A549 (cell line): ENCODE data around the gene PRXL2A. TPM values are rescaled to one million over a fixed set of nuclear protein-coding genes. Genes with fewer than 3 reads are reported as not detected.
"Not testable (repeated sequence)": the region's sequence is repeated elsewhere in the genome, so short reads cannot be mapped to it uniquely, and the experiment has no call there.

Source experiments
- ATAC-seq, 2 experiments: fragments of 200-7000 bp in 1 of 2; fragments of >200 bp in 1 of 2; cut with Nextera tagmentation in 1 of 2; cut with Tn5 transposase in 1 of 2; 3 replicates each; pipeline versions ENCODE4 v1.8.0 to v1.9.1; 2018 to 2020; ENCODE audit warnings: mild to moderate bottlenecking in 1 of 2, moderate library complexity in 1 of 2
- CTCF ChIA-PET: fragments of 300-600 bp; sonication (Branson Sonifier 250); formaldehyde crosslinking; extraction: SDS; loops from one replicate; lab custom pipeline; 2021; ENCODE audit warnings: antibody characterized with exemption, inconsistent platforms; lab: Yijun Ruan, JAX
- POLR2A ChIA-PET: fragments of 350-600 bp; formaldehyde crosslinking; extraction: SDS; loops from one replicate; lab custom pipeline; 2021; ENCODE audit warnings: antibody characterized with exemption, inconsistent platforms; lab: Yijun Ruan, JAX
- DNase-seq, 2 experiments: peaks; one replicate each; pipeline versions ENCODE4 v3.0.0 to v3.0.0-alpha.2; 2011 to 2016; ENCODE audit warnings: low read depth in 1 of 2, low spot score in 1 of 2
- FAIRE-seq: peaks from 2 replicates; lab custom pipeline; 2011; peaks lifted over from hg19 to GRCh38; lab: Jason Lieb, UNC
- H3K27ac ChIP-seq, 2 experiments: fragments of >200 bp; sonication (Bioruptor Twin); formaldehyde crosslinking; 3 replicates each; pipeline ENCODE4 v1.5.1; 2016 to 2017
- H3K4me1 ChIP-seq: fragments of >200 bp; sonication (Bioruptor Twin); formaldehyde crosslinking; 3 replicates; pipeline ENCODE4 v1.6.1; 2016
- H3K4me2 ChIP-seq: fragments of >200 bp; sonication (Bioruptor Twin); formaldehyde crosslinking; 3 replicates; pipeline ENCODE4 v1.6.1; 2016
- H3K4me3 ChIP-seq: fragments of >200 bp; sonication (Bioruptor Twin); formaldehyde crosslinking; 3 replicates; pipeline ENCODE4 v1.5.1; 2016
- H3K9me3 ChIP-seq: fragments of >200 bp; sonication (Bioruptor Twin); formaldehyde crosslinking; 3 replicates; pipeline ENCODE4 v1.6.1; 2016
- BHLHE40 ChIP-seq: IDR thresholded peaks from 2 replicates; pipeline ENCODE4 v1.6.1; 2012; ENCODE audit warnings: low read depth, low read length, inconsistent platforms
- EHMT2 ChIP-seq: fragments of 200-600 bp; sonication (generic); IDR thresholded peaks from 2 replicates; pipeline ENCODE4 v1.6.1; 2016; ENCODE audit warnings: antibody characterized with exemption, low read depth, mild to moderate bottlenecking, moderate library complexity
- ESRRA ChIP-seq: fragments of 150-350 bp; IDR thresholded peaks from 2 replicates; pipeline ENCODE4 v1.6.1; 2014; ENCODE audit warnings: mild to moderate bottlenecking, low read length, borderline replicate concordance
- FOSL2 ChIP-seq, 2 experiments: fragments of 450-650 bp in 1 of 2; fragments of >200 bp in 1 of 2; sonication (Bioruptor Twin) in 1 of 2; formaldehyde crosslinking; IDR thresholded peaks; 2 replicates each; pipeline versions ENCODE4 v1.5.0 to v1.6.1; 2016 to 2020; ENCODE audit warnings: mild to moderate bottlenecking in 1 of 2, moderate library complexity in 1 of 2
- GATA3 ChIP-seq: IDR thresholded peaks from 2 replicates; pipeline ENCODE4 v1.6.1; 2012; ENCODE audit warnings: borderline replicate concordance
- HEYL ChIP-seq: fragments of 250-450 bp; sonication (Bioruptor Pico); IDR thresholded peaks from 2 replicates; pipeline ENCODE4 v1.8.0; 2021; ENCODE audit warnings: mild to moderate bottlenecking, moderate library complexity
- JUNB ChIP-seq: fragments of >200 bp; sonication (Bioruptor Twin); formaldehyde crosslinking; IDR thresholded peaks from 2 replicates; pipeline ENCODE4 v1.6.1; 2016
- MAFK ChIP-seq: fragments of 450-650 bp; IDR thresholded peaks from 2 replicates; pipeline ENCODE4 v1.6.1; 2014; ENCODE audit not compliant: partially characterized antibody
- MAZ ChIP-seq: fragments of 150-350 bp; IDR thresholded peaks from 2 replicates; pipeline ENCODE4 v1.6.1; 2014; ENCODE audit warnings: antibody characterized with exemption, low read depth, low read length, borderline replicate concordance
- NFE2L2 ChIP-seq: fragments of 150-350 bp; conservative IDR thresholded peaks from 2 replicates; pipeline ENCODE4 v1.6.1; 2014; ENCODE audit warnings: low read length
- NPAS2 ChIP-seq: fragments of 250-450 bp; sonication (Bioruptor Pico); IDR thresholded peaks from 2 replicates; pipeline ENCODE4 v1.8.0; 2022; ENCODE audit warnings: mild to moderate bottlenecking, moderate library complexity, borderline replicate concordance
- PBX3 ChIP-seq: IDR thresholded peaks from 2 replicates; pipeline ENCODE4 v1.6.1; 2012
- RAD21 ChIP-seq, 2 experiments: fragments of >200 bp in 1 of 2; sonication (Bioruptor Twin) in 1 of 2; formaldehyde crosslinking in 1 of 2; IDR thresholded peaks in 1 of 2; conservative IDR thresholded peaks in 1 of 2; 2 replicates in 1 of 2; 3 replicates in 1 of 2; pipeline ENCODE4 v1.6.1; 2012 to 2018; ENCODE audit warnings: inconsistent platforms in 1 of 2
- RFX5 ChIP-seq: fragments of 450-650 bp; IDR thresholded peaks from 2 replicates; pipeline ENCODE4 v1.7.1; 2014; ENCODE audit warnings: antibody characterized with exemption, mild to moderate bottlenecking, moderate library complexity
- SREBF2 ChIP-seq: fragments of 450-650 bp; IDR thresholded peaks from 2 replicates; pipeline ENCODE4 v1.6.1; 2014; ENCODE audit warnings: mild to moderate bottlenecking, moderate library complexity
- TFCP2L1 ChIP-seq: fragments of 250-450 bp; sonication (Bioruptor Pico); IDR thresholded peaks from 2 replicates; pipeline ENCODE4 v1.5.0; 2021; ENCODE audit warnings: mild to moderate bottlenecking
- WGBS: methylation state at CpG from one replicate; pipeline ENCODE4 v1.1.6; 2017; ENCODE audit errors: missing lambda C conversion rate; 5-methylcytosine and 5-hydroxymethylcytosine counted together
- polyA plus RNA-seq, 4 experiments: library from polyadenylated mRNA; depleted of rRNA in 3 of 4; stranded (reverse); fragments of >200 nt; fragmentation: RNase III in 1 of 4; extraction: RNeasy Plus Mini Kit Qiagen cat#74134 plus additional on column Dnase treatment in 1 of 4; gene quantifications; 2 replicates in 3 of 4; 3 replicates in 1 of 4; pipeline ENCODE4 v1.2.3, GENCODE V29; 2011 to 2017
- TF ChIP-seq, protein P1 (sequence below): fragments of >200 bp; sonication (Bioruptor Twin); formaldehyde crosslinking; IDR thresholded peaks from 3 replicates; pipeline ENCODE4 v1.6.1; 2016
- TF ChIP-seq, protein P2 (sequence below): fragments of 450-650 bp; IDR thresholded peaks from 2 replicates; pipeline ENCODE4 v1.6.1; 2014; ENCODE audit warnings: antibody characterized with exemption
- TF ChIP-seq, protein P3 (sequence below): IDR thresholded peaks from 2 replicates; pipeline ENCODE4 v1.6.1; 2012

PRXL2A gene
- polyA plus RNA-seq, 2 of the 4 experiments (the other 2 are of a cell fraction) = 55.0 to 59.3 TPM

DNA sequence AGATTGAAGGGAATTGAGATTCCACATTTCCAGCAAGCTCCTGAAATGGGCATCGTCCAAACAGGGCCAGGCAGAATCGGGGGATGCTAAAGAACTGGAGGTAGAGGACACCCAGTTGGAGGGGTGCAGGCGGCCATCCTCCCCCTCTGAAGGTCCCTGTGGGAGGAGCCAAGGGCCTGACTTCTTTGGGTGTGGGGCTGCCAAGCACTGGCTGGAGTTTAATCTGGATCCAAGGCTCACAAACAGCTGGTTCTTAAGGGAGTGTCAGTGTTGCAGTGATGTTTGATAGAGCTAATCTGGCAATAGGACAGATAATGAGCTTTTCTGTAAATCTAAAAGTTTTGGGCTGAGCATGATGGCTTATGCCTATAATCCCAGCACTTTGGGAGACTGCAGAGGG is 66.6 kb downstream of the PRXL2A start (continued):
- no peak for TF ChIP-seq EHMT2
- no peak for TF ChIP-seq MAZ
- no peak for TF ChIP-seq RFX5
- TF ChIP-seq BHLHE40 = no peak

DNA sequence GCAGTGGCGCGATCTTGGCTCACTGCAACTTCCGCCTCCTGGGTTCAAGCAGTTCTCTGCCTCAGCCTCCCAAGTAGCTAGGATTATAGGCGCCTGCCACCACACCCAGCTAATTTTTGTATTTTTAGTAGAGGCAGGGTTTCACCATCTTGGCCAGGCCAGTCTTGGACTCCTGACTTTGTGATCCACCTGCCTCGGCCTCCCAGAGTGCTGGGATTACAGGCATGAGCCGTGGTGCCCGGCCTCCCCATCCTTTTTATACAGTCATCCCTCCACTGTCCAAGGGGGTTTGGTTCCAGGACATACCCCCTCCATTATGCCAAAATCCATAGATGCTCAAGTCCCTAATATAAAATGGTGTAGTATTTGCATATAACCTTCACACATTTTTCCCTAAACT is 67.3 kb downstream of the PRXL2A start:
- H3K4me3 ChIP-seq, FAIRE-seq, DNase-seq, H3K4me2 ChIP-seq, ATAC-seq, H3K9me3 ChIP-seq, POLR2A ChIA-PET: not testable (repeated sequence)
- CTCF ChIA-PET = interaction anchor here (0.8 to 38.6 kb wide), 4 partner anchors 9 to 61 kb away, joined by 3 to 928 read pairs (median 6); no protein-coding TSS in a partner anchor
- 95% methylated on average over 7 of the region's 7 CpGs for WGBS
- peak overlapping the region in 1 of 2 experiments; percentile 86; a peak in 1 of 6 replicates for H3K27ac ChIP-seq
- H3K4me1 ChIP-seq = peaks cover 73% of the 10 kb centered on the region

GRCh38 chr10:80476685-80477084 is 68.3 kb downstream of the PRXL2A start:
- ATAC-seq = no peak
- no peak for FAIRE-seq

DNA sequence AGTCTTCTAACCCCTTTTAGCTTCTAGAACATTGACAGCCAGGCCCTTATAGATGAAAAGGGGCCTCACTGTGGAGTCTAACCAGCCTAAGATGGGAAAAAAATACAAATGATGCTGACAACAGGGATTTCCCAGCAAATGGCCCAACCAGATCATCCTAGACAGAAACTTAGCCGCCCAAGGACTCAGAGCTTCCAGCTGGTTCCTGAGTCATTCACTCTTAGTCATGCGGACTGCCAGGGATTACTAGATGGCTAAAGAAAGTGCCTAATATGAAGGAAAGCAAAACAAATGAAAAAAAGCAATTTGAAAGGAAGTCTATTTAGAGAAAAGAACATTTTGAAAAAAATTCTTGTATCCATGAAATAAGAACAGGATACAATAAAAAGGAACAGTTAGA is 69.5 kb downstream of the PRXL2A start:
- 7% methylated on average over 2 of the region's 2 CpGs for WGBS
- ATAC-seq = peak; percentile 88 to 92
- Histone ChIP-seq H3K4me2 (peak overlapping the region; percentile 28), H3K27ac (peak overlapping the region; percentile 30 to 65; a peak in 4 of 6 replicates), H3K4me1 (peaks cover 51% of the 10 kb centered on the region), H3K9me3 (peaks cover 7% of the 10 kb centered on the region; the same call in 1 of the 3 replicates), H3K4me3 (no peak overlapping the region)
- FAIRE-seq = no peak
- ChIA-PET POLR2A (interaction anchor here (0.9 to 1.0 kb wide), 2 partner anchors 21 to 25 kb away, joined by 3 to 4 read pairs; no protein-coding TSS in a partner anchor), CTCF (interaction anchor here (3.2 to 38.6 kb wide), 2 partner anchors 28 to 33 kb away, joined by 14 to 928 read pairs; no protein-coding TSS in a partner anchor)
- TF ChIP-seq NFE2L2 (no peak), NPAS2 (no peak), RAD21 (conservative IDR thresholded peaks at IDR 0.05 in 1 of 2, IDR thresholded peaks at IDR 0.05 in 1 of 2) (no peak), JUNB (0 out of 2 replicates have a peak, but pooled peaks have one; percentile 48), TFCP2L1 (CRISPR knock-in tag) (no peak), MAFK (peak; percentile 94), SREBF2 (no peak), PBX3 (peak; percentile 67; the same call in 1 of the 2 replicates), FOSL2 (IDR thresholded peaks at IDR 0.05) (peak; percentile 71; the same call in 1 of the 2 replicates), FOSL2 (CRISPR knock-in tag; IDR thresholded peaks at IDR 0.05) (peak; percentile 90), ESRRA (no peak)
- TF ChIP-seq, protein P1, sequence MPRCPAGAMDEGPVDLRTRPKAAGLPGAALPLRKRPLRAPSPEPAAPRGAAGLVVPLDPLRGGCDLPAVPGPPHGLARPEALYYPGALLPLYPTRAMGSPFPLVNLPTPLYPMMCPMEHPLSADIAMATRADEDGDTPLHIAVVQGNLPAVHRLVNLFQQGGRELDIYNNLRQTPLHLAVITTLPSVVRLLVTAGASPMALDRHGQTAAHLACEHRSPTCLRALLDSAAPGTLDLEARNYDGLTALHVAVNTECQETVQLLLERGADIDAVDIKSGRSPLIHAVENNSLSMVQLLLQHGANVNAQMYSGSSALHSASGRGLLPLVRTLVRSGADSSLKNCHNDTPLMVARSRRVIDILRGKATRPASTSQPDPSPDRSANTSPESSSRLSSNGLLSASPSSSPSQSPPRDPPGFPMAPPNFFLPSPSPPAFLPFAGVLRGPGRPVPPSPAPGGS = no peak
- TF ChIP-seq, protein P2, sequence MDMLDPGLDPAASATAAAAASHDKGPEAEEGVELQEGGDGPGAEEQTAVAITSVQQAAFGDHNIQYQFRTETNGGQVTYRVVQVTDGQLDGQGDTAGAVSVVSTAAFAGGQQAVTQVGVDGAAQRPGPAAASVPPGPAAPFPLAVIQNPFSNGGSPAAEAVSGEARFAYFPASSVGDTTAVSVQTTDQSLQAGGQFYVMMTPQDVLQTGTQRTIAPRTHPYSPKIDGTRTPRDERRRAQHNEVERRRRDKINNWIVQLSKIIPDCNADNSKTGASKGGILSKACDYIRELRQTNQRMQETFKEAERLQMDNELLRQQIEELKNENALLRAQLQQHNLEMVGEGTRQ = no peak
- TF ChIP-seq, protein P3, sequence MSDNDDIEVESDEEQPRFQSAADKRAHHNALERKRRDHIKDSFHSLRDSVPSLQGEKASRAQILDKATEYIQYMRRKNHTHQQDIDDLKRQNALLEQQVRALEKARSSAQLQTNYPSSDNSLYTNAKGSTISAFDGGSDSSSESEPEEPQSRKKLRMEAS = 0 out of 2 replicates have a peak, but pooled peaks have one; percentile 32
- peak; percentile 70 to 79 for DNase-seq

More at GRCh38 chr10:80476685-80477084, 68.3 kb downstream of the PRXL2A start:
- peak overlapping the region; percentile 41 to 69; a peak in 3 of 6 replicates for H3K27ac ChIP-seq
- H3K9me3 ChIP-seq = peaks cover 7% of the 10 kb centered on the region; the same call in 1 of the 3 replicates
- ChIA-PET POLR2A (no interaction called here), CTCF (interaction anchor here (0.6 to 38.6 kb wide), 3 partner anchors 29 to 188 kb away, joined by 3 to 928 read pairs (median 14); no protein-coding TSS in a partner anchor)
- H3K4me1 ChIP-seq = peaks cover 62% of the 10 kb centered on the region
- H3K4me3 ChIP-seq = no peak overlapping the region
- no peak for DNase-seq
- 100% methylated on average over 1 of the region's 1 CpG for WGBS
- TF ChIP-seq GATA3 (no peak), HEYL (CRISPR knock-in tag) (no peak), RAD21 (conservative IDR thresholded peaks at IDR 0.05 in 1 of 2, IDR thresholded peaks at IDR 0.05 in 1 of 2) (no peak), SREBF2 (no peak)
- H3K4me2 ChIP-seq = peak overlapping the region; percentile 17; the same call in 1 of the 3 replicates

DNA sequence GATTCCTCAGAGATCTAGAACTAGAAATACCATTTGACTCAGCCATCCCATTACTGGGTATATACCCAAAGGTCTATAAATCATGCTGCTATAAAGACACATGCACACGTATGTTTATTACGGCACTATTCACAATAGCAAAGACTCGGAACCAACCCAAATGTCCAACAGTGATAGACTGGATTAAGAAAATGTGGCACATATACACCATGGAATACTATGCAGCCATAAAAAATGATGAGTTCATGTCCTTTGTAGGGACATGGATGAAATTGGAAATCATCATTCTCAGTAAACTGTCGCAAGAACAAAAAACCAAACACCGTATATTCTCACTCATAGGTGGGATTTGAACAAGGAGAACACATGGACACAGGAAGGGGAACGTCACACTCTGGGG is 72.0 kb downstream of the PRXL2A start:
- H3K9me3 ChIP-seq, H3K4me3 ChIP-seq, CTCF ChIA-PET, POLR2A ChIA-PET, DNase-seq, FAIRE-seq, ATAC-seq, H3K27ac ChIP-seq, H3K4me2 ChIP-seq: not testable (repeated sequence)
- H3K4me1 ChIP-seq = peaks cover 51% of the 10 kb centered on the region
- 90% methylated on average over 6 of the region's 6 CpGs for WGBS
